NCI-H748 (cell line): Measurements from ENCODE around the gene WNT7B.

Source experiments
- DNase-seq: peaks from one replicate; lab custom pipeline; 2025; ENCODE audit not compliant: unreplicated experiment; lab: John Stamatoyannopoulos, UW

Gene WNT7B

DNA sequence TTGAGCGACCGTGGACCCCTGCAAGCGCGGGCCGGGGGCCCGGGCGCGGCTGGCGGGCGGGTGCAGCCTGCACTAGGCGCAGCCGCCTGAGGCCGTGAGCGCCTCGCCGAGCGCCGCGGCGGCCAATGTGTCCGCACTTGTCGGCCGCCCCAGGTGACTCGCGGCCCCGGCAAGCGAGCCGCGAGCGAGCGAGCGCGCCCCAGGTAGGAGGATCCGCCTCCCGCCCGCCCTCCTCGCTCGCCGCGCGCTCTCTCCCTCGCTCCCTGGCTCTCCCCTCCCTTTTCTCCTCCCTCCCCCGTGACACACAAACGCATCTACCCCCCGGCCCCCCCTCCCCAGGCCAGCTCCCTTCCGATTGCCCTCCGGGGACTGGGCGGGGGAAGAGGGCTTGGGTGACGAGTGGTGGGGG lies at the start of gene WNT7B:
Gene WNT7B, minus strand, starts transcription at position 160 of the 409 bp plus-strand sequence. CDS start 408 bp downstream, outside the sequence.
- peak; percentile 84 for DNase-seq

DNA sequence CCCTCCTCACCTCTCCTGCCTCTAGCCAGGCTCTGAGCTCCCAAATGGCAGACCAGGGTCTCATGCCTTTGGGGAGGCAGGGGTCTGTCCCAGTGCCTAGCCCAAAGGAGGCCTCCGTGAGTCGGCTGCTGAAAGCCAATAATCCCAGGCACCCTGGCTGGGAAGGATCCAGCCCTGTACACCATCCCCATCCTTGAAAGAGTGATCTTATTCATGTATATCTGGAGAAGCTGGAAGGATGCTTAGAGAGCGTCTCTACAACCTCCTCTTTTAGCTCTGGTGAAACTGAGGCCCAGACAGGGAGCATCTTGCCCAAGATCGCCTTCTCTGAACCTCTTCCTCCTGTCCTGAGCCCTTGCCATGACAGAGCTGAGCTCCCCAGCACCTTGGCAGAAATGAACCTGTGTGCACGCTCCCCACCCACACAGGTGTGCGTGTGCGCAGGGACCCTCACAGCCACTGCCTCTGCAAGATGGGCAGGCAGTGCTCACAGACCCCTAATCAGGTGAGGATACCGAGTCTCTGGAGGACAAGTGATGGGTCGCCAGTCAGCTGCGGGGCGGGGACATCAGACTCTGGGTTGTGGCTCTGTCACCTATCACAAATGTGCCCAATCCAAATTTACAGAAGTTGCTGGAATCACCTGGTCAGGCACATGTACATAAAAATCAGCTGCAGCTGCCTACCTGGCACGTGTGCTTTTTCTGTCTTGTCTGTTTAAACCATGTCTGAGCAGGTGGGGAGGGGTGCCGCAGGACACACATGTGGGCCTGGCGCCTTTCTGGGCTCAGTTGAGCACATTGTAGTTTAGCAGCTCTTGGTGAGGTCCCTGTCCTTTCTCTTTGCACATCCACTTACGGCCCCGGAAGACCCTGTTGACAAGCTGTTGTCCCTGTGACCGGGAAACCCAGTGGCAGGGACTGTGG lies 49.3 kb upstream of the WNT7B start:
- no peak for DNase-seq

DNA sequence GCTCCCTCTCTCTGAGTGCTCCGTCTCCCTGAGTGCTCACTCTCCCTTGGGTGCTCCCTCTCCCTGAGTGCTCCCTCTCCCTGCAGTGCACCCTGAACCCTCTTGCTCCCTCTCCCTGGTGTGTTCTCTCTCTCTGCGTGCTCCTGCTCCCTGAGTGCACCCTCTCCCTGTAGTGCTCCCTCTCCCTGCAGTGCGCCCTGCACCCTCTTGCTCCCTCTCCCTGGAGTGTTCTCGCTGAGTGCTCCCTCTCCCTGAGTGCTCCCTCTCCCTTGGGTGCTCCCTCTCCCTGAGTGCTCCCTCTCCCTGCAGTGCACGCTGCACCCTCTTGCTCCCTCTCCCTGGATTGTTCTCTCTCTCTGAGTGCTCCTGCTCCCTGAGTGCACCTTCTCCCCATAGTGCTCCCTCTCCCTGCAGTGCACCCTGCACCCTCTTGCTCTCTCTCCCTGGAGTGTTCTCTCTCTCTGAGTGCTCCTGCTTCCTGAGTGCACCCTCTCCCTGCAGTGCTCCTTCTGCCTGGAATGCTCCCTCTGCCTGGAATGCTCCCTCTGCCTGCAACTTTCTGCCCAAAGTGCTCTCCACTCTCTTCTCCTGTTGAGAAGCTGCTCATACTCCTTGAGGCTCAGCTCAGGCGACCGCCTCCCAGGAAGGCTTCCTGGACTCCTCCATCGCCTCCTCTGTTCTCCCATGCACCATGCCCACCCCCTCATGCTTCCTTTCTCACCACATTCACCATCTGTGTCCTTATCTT lies 48.4 kb upstream of the WNT7B start:
- no peak for DNase-seq

DNA sequence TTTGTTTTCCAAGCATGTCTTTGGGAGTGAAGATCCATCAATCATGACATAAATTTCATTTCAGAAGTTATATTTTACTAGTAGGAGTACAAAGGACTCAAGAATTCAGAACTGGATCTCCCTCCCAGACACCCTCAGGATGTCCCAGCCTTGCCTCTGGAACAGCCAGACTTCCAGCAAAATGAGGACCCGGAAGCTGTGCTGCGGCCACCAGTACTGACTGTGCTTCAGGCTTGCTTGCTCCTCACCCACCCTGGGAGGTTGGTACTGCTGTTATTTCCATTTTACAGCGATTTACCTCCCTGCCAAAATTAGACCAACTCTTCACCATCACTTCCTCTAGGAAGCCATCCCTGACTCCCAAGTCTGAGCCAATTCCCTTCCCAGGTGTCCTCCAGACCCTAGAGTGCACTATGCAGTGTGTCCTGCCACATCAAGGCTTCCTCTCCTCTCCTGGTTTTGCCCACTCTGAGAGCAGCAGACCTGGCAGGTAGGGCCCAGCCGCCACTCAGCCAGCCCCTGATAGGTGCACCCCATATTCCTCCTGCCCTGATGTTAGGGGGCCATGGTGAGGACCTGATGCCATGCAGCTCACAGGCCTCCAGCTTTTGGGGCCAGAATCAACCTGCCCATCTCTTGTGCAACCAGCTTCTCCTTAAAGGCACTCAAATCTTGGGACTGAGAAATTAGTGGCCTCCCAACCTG lies 47.3 kb upstream of the WNT7B start:
- no peak for DNase-seq

DNA sequence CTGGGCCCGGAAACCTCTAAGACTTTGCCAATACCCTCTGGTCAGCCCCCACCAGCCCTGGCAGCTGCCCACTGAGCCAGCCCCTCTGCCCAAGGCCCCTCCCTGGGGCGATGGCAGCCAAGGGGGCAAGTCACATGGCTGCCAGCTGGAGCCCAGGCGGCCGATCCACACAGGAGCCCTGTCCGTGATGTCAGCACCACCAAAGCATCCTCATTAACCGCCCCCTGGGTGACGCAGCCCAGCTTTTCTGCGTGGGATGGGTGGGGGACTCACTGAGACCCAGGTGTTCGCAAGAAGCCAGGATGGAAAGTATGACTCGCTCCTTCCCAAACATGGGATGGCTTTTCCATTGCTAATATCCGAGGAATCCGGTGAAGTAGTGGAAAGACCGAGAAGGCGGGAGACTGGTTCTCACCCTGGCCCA lies 46.6 kb upstream of the WNT7B start:
- no peak for DNase-seq

DNA sequence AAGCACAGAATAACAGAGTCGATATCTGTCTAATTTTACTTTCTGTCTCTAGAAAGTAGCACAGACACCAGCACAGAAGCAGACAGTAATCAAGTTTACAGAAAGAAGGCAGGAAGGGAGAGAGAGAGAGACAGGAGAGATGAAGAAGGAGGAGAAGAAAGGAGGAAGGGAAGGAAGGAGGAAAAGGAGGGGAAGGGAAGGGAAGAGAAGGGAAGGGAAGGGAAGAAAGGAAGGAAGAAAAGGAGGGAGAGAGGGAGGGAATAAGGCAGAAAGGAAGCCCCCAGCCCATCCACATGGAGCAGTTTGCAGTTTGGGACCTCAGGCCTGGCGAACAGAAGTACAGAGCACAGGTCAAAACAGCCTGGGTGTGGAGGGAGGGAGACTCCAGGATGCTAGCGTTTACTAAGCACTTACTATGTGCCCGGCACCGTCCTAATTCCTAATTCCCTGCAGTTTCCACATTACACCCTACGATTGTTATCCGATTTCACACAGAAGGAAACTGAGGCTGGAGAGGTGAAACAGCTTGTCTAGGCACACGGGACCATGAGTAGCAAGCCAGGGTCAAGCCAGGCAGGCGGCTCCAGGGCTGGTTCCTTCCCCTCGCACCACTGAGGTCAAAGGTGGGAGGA lies 46.0 kb upstream of the WNT7B start:
- no peak for DNase-seq

DNA sequence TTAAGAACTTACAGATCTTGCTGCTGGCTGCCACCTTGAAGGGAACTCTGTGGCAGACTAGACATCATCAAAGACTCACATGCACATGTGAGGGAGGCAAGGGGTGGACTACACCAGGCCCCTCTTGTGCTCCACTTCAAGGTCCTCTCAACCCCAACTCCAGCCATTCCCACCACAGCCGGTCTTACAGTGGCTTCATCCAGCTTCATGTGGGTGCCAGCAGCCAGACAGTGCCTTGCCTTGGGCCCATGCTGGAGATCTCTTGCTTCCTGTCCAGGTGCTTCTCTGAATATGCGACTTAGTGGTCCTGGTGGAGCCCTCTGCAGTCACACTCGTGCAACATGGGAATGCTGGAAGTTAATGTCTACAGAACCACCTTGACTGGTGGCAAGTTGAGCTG lies 44.6 kb upstream of the WNT7B start:
- no peak for DNase-seq

DNA sequence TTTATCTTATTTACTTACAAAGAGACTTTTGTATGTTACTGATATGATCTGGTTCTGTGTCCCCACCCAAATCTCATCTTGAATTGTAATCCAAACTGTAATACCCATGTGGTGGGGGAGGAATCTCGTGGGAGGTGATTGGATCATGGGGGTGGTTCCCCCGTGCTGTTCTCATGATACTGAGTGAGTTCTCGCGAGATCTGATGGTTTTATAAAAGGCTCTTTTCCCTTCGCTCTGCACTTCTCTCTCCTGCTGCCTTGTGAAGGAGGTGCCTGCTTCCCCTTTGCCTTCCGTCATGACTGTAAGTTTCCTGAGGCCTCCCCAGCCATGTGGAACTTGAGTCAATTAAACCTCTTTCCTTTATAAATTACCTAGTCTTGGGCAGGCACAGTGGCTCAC lies 42.4 kb upstream of the WNT7B start:
- DNase-seq: no peak

DNA sequence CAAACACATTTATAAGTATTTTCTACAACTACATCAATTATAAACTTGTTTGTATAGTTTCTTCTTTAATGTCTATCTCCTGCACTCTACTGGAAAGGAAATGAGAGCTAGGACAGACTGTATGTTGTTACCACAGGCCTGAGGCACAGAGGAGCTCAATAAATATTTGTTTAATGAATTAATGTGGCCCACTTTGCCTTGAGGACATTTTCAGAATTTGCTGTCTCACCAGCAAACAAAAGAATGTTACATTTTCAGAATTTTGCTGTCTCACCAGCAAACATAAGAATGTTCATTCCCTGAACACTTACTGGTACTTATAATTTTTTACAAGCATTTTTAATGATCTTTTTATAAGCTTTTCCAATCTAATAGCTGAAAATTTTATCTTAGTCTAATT lies 41.9 kb upstream of the WNT7B start:
- no peak for DNase-seq

DNA sequence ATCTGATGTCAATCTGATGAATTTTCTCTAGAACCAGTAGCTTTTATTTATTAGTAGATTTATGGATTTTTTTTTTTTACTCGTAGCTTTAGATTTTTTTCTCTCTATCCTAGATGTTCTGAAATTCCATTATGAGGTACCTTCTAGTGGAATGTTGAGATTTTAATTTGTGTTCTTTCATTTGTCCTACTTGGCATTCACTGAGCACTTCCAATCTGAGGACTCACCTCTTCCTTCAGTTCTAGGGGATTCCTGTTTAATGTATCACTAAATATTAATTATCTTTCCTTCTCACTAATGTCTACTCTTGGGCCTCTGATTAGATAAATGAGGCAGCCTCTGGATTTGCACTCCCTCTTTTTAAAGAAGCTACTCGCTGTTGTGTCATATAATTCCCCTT lies 40.2 kb upstream of the WNT7B start:
- no peak for DNase-seq

DNA sequence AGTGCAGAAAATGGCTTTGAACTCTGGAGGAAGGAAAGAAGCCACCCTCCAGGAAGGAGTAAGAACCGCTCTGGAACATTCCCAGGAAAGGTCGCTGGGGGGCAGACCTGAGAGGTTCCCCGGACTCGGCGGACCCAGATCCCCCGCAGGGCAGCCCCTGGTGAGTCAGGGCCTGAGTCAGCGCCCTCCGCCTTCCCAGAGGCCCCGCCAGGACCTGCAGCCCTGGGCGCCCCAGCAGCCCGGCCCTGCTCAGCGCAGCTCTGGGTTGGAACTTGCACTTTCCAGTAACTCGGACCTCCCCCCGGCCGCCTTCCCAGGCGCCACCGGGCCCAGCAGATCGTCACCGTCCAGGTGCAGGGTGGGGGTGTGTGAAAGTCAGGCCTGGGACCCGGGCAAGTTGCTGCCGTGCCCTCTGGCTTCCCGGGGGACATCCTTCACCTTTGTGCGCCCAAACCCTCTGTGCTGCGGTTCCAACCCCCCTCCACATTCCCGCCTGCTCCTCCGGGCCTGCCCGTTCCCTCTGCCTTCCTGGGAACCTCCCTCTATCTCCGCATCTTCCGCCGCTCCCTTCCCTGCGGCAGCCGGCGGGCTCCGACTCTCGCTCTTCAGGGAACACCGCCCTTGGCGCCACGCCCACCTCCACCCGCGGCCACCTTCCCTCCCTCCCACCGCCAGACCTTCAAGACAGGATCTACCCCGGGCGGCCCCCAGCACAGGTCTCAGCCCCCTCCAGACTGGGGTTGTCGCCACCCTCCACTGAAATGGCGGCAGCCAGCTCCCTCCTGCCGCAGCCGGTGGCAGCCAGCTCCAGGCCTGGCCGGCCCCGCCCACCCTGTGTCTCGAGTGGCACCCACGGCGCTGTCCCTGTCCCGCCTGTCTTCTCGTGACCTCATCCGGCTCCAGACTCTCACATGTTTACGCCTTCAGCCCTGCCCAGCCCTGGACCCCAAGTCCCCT lies 36.8 kb upstream of the WNT7B start:
- DNase-seq: peak; percentile 81

DNA sequence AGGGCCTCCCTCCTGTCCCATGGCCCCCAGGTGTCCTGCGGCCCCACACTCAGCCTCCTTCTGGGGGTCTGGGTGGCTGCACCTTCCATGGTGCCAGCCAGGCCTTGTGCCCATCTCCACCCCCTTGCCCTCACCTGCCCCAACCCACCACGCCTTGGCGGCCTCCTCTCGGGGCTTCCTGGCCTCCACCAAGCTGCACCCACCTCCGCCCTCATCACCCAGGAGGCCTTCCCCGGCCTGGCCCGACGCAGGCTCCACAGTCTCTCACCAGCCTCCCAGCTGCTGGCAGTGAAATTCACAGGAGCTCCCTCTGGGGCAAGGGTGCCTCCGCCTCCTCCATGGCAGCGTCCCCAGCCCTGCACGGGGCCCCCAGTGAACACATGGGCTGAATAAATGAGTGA lies 35.9 kb upstream of the WNT7B start:
- DNase-seq: no peak

DNA sequence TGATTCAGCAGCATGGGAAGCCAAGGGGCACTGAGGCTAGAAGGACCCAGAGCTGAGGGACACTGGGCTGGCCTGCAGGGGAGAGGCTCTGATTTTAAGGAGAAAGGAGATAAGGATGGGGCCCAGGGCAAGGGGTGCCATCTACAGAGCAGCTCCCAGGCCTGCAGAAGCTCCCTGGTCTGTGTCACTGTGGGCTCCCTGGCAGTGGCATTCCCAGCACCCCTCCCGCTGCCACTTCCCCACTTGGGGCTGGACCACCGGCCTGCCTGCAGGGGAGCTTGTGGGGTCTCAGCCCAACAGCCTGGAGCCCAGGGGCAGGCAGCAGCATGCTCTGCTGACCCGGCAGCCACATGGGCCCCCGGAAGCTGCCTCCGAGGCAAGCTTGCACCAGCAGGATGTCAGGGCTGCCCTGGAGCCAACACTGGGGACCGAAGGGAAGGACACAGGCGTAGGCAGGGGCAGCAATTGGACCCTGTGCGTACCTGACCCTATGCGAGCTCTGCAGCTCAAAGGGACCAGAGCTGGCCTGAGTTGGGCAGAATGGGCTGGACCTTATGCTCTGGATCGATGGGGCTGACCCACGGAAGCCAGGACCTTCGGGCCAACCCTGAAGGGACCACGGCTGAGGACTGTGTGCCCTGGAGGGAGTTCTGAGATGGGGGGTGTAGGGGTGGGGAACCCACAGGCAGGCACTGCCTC lies 35.4 kb upstream of the WNT7B start:
- no peak for DNase-seq

DNA sequence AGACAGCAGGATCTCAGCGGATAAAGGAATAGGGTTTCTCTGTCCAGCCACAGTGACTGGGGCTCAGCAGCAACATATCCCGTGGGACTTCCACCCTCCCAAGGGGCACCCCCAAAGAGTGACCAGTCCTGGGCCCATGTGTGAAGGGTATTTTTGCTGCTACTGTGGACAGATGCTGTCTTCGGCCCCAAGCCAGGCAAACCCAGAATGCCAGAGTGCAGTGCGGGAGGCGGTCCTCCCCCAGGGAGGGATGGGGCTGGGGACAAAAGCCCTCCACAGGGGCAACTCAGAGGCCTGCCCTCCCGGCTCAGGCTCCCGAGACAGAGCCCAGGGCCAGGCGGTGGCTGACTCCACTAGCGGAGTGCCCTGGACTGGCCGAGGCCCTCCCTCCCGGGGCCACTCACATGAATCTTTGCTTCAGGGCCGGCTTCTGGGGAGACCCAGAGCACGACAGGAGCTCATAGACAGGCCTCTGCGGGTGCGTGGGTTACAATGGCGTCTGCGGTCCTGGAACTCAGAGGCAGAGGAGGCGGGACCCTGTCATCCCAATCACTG lies 34.7 kb upstream of the WNT7B start:
- no peak for DNase-seq

DNA sequence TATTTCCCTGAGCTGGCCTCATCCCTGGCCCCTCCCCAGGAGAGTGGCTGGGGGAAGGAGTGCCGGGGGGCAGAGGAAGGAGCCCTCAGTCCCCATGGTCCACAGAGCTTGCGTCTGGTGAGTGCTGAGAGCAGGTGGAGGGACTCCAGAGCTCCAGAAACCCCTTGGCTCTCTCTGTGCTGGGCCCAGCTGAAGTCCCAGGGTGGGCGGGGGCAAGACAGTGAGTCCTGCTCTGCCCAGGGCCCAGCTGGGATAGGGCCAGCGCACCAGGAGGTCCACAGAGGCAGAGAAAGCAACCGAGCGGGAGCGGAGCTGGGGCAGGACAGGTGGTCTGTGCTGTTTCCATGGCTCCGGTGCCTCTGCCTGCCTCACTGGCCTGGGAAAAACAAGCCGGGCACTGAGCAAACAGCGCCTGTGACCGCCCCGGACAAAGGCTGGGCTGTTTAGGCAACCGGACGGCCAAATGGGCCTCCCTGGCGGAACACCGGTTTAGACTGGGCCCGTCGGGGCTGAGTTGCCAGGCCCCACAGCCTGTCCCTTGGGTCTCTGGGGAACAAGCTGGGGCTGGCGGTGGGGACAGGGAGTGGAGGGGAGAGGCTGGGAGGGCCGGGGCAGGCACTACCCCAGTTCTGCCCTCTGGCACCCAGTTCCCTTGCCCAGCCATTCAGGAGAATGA lies 34.1 kb upstream of the WNT7B start:
- DNase-seq: no peak

DNA sequence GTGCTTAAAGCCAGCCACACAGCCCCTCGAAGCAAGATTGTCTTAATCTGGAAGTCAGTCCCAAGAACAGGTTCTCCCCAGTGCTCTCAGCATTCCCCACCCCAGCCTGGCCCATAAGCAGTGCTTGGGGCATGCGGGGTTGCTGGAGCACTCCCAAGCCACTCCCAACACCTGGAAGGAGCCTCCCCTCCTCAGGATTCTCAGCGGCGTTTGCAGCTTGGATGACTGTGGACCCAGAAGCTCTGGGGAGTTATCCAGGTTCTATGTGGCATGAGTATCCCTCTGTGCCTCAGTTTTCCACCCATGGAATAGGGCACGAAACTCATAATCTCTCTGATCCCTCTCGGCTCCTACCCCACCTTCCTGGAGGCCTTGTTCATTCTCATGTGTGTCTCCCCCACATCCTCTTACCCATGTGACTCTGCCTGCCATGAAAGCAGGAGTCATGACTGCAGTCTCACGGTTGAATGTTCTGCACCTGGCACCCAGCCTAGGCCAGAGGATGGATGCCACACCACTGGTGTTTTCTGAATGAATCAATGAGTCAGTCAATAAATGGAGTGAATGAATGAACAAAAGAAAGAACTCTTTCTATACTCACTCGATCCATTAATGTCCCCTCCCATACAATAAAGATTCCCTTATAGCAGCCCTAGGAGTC lies 33.4 kb upstream of the WNT7B start:
- DNase-seq: no peak

DNA sequence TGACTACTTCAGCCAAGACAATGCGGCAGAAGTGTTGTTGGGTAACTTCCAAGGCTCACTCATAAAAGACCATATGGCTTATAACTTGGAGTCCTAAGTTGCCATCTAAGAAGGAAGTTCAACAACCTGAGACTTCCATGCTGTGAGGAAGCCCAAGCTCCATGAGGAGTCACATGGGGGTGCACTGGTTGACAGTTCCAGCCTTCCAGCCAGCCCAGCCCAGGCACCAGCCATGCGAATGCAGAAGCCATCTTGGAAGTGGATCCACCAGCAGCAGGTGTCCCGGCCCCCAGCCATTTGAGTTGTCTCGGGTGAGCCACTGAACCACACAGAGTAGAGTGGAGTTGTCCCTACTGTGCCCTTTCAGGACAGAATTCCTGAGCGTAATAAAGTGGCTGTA lies 32.8 kb upstream of the WNT7B start:
- DNase-seq: no peak
